Measurements from ENCODE around the gene VEZT. TPM values are rescaled to one million over a fixed set of nuclear protein-coding genes. Genes with fewer than 3 reads are reported as not detected.

The VEZT gene
- total RNA-seq, 4 donors from 2014 or later: 60.5 to 110 (median 73.5) TPM

GRCh38 chr12:95336387-95337067 is 118.9 kb downstream of the VEZT start:
- WGBS, 2 donors: 21 to 32% methylated on average over 10 of the region's 10 CpGs
- Histone ChIP-seq H3K36me3 (no peaks in the 10 kb centered on the region), H3K9me3 (peaks cover 0 to 7% (median 0%) of the 10 kb centered on the region in 4 donors), H3K4me1 (peaks cover 0 to 16% (median 0%) of the 10 kb centered on the region in 4 donors), H3K4me3 (no peak overlapping the region), H3K27me3 (no peaks in the 10 kb centered on the region), H3K27ac (peak overlapping the region in 2 of 4 donors; percentile 25 to 38)
- peak in 1 of 2 donors; percentile 54 for TF ChIP-seq EP300 (IDR thresholded peaks at IDR 0.05)
- TF ChIP-seq CTCF (IDR thresholded peaks at IDR 0.05): peak; percentile 48 to 85 (median 73)
- TF ChIP-seq POLR2A (IDR thresholded peaks at IDR 0.05): no peak
- DNase-seq (ENCODE audit: low spot score in 2 of 2): peak; percentile 41 to 70

- no peak for DNase-seq (ENCODE audit: low spot score in 2 of 2)
- H3K36me3 ChIP-seq: no peaks in the 10 kb centered on the region
- WGBS, 2 donors: 55 to 65% methylated on average over 5 of the region's 5 CpGs
- peak overlapping the region in 1 of 4 donors; percentile 38 for H3K27ac ChIP-seq
- peaks cover 0 to 16% (median 0%) of the 10 kb centered on the region in 4 donors for H3K4me1 ChIP-seq
- no peaks in the 10 kb centered on the region for H3K27me3 ChIP-seq
- no peak overlapping the region for H3K4me3 ChIP-seq
- peaks cover 0 to 7% (median 0%) of the 10 kb centered on the region in 4 donors for H3K9me3 ChIP-seq
- TF ChIP-seq CTCF (IDR thresholded peaks at IDR 0.05) (no peak), EP300 (IDR thresholded peaks at IDR 0.05) (no peak), POLR2A (IDR thresholded peaks at IDR 0.05) (no peak)
Observed at GRCh38 chr12:95337146-95337545, 119.5 kb downstream of the VEZT start.

DNA sequence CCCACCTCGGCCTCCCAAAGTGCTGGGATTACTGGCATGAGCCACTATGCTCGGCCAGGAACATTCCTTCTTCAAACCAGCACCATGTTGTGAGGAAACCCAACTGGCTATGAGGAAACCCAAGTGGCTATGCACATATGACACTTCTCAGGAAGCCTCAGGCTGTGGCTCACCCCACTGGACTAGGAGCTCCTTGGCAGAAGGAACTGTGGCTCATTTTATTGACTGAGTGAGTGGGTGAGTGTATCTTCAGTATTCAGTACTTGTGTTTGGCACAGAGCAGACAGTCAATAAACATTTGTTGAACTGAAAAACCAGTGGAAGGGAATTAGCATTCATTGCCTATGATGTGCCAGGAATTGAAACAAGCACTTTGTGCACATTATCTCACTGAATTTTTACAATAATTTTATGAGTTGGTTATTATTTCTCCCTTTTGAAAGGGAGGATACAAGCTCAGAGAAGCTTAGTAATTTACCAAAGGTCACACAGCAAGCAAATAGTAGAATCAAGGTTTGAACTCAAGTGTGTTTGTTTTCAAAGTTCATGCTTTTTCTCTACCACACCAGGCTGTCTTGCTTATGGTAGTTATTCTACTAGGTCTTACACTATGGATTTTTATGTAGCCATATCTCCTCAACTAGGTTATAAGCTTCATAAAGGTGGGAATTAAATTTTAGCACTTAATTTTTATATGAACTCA is 121.6 kb downstream of the VEZT start:
- Histone ChIP-seq H3K4me3 (no peak overlapping the region), H3K27me3 (no peaks in the 10 kb centered on the region), H3K9me3 (peaks cover 0 to 7% (median 0%) of the 10 kb centered on the region in 4 donors), H3K4me1 (peaks cover 0 to 16% (median 0%) of the 10 kb centered on the region in 4 donors), H3K27ac (no peak overlapping the region), H3K36me3 (no peaks in the 10 kb centered on the region)
- WGBS, 2 donors: 92 to 95% methylated on average over 2 of the region's 2 CpGs
- TF ChIP-seq POLR2A (IDR thresholded peaks at IDR 0.05) (no peak), EP300 (IDR thresholded peaks at IDR 0.05) (no peak), CTCF (IDR thresholded peaks at IDR 0.05) (no peak)
- no peak for DNase-seq (ENCODE audit: low spot score in 2 of 2)

- no peaks in the 10 kb centered on the region for H3K27me3 ChIP-seq
- DNase-seq (ENCODE audit: low spot score in 2 of 2): no peak
- no peak overlapping the region for H3K4me3 ChIP-seq
- no peak overlapping the region for H3K27ac ChIP-seq
- H3K36me3 ChIP-seq: no peaks in the 10 kb centered on the region
- peaks cover 0 to 7% (median 0%) of the 10 kb centered on the region in 4 donors for H3K9me3 ChIP-seq
- TF ChIP-seq EP300 (IDR thresholded peaks at IDR 0.05): no peak
- TF ChIP-seq CTCF (IDR thresholded peaks at IDR 0.05): no peak
- TF ChIP-seq POLR2A (IDR thresholded peaks at IDR 0.05): no peak
- 92 to 100% methylated on average over 1 of the region's 1 CpG for WGBS, 2 donors
- peaks cover 0 to 5% (median 0%) of the 10 kb centered on the region in 4 donors for H3K4me1 ChIP-seq
Observed at GRCh38 chr12:95342008-95342407, 124.4 kb downstream of the VEZT start.

Measured in tibial nerve (tissue), 4 donors.